PC-9 (cell line): ENCODE measurements around the gene MAP2K5. TPM values are rescaled to one million over a fixed set of nuclear protein-coding genes. Genes with fewer than 3 reads are reported as not detected.

Experiments
- BruUV-seq: library from RNA; stranded (reverse); fragments of 400-500 nt; replicated peaks from 2 replicates; lab custom pipeline; 2021; lab: Mats Ljungman, UMichigan
- CTCF ChIA-PET: fragments of 300-600 bp; sonication (Branson Sonifier 250); formaldehyde crosslinking; loops from one replicate; lab custom pipeline; 2022; ENCODE audit warnings: antibody characterized with exemption; lab: Charles Lee
- POLR2A ChIA-PET: fragments of 300-600 bp; sonication (Branson Sonifier 250); formaldehyde crosslinking; loops from one replicate; lab custom pipeline; 2022; ENCODE audit warnings: antibody characterized with exemption; ENCODE audit not compliant: unreplicated experiment; lab: Charles Lee
- DNase-seq, 2 experiments: peaks; one replicate each; pipeline versions ENCODE4 v3.0.0 to v3.0.0-alpha.2; 2015 to 2022; ENCODE audit warnings: mixed read lengths in 1 of 2
- H2AFZ ChIP-seq: fragments of 200-600 bp; sonication (generic); 2 replicates; pipeline ENCODE4 v1.8.1; 2017; ENCODE audit warnings: antibody characterized with exemption
- H3F3A ChIP-seq: fragments of 200-600 bp; sonication (generic); 2 replicates; pipeline ENCODE4 v1.8.1; 2017; ENCODE audit warnings: antibody characterized with exemption, mild to moderate bottlenecking, low read depth; ENCODE audit not compliant: insufficient read depth
- H3K27ac ChIP-seq: fragments of 200-600 bp; sonication (generic); 2 replicates; pipeline ENCODE4 v1.6.1; 2016; ENCODE audit warnings: mixed run types
- H3K27me3 ChIP-seq: fragments of 200-600 bp; sonication (generic); 2 replicates; pipeline ENCODE4 v1.6.1; 2016; ENCODE audit warnings: low read depth, mixed run types; ENCODE audit not compliant: insufficient read depth
- H3K36me3 ChIP-seq: fragments of 200-600 bp; sonication (generic); 2 replicates; pipeline ENCODE4 v1.6.1; 2016; ENCODE audit warnings: low read depth, mixed run types
- H3K4me1 ChIP-seq: fragments of 200-600 bp; sonication (generic); replicated peaks from 2 replicates; pipeline ENCODE4 v1.6.1; 2016; ENCODE audit warnings: mixed run types; ENCODE audit not compliant: insufficient read depth
- H3K4me2 ChIP-seq: fragments of 200-600 bp; sonication (generic); 2 replicates; pipeline ENCODE4 v1.6.1; 2017; ENCODE audit warnings: mixed run types
- H3K4me3 ChIP-seq: fragments of 200-600 bp; sonication (generic); 2 replicates; pipeline ENCODE4 v1.6.1; 2016; ENCODE audit warnings: mixed run types
- H3K79me2 ChIP-seq: fragments of 200-600 bp; sonication (generic); 2 replicates; pipeline ENCODE4 v1.6.1; 2017; ENCODE audit warnings: low read depth, mixed run types
- H3K9me2 ChIP-seq: fragments of 200-600 bp; sonication (generic); 2 replicates; pipeline ENCODE4 v1.8.1; 2017; ENCODE audit warnings: mild to moderate bottlenecking; ENCODE audit not compliant: insufficient read depth
- H3K9me3 ChIP-seq: fragments of 200-600 bp; sonication (generic); 2 replicates; pipeline ENCODE4 v1.8.1; 2016; ENCODE audit warnings: low read depth; ENCODE audit not compliant: insufficient read depth
- H4K20me1 ChIP-seq: fragments of 200-600 bp; sonication (generic); 2 replicates; pipeline ENCODE4 v1.8.1; 2017; ENCODE audit not compliant: insufficient read depth
- EZH2 ChIP-seq: fragments of 200-600 bp; sonication (generic); IDR thresholded peaks from 2 replicates; pipeline ENCODE4 v1.8.0; 2017; ENCODE audit warnings: antibody characterized with exemption, low read depth
- intact Hi-C: fragments of 100-400 bp; cut with micrococcal nuclease; formaldehyde crosslinking; loops from one replicate; pipeline ENCODE4 v1.10.0; 2022; ENCODE audit not compliant: unreplicated experiment
- total RNA-seq: library from RNA; stranded (reverse); gene quantifications from 2 replicates; pipeline ENCODE4 v1.2.3, GENCODE V29; 2021
- TF ChIP-seq, protein P1 (sequence below): fragments of 200-600 bp; sonication (generic); conservative IDR thresholded peaks from 2 replicates; pipeline ENCODE4 v1.6.1; 2017; ENCODE audit warnings: mixed run types, antibody characterized with exemption, mild to moderate bottlenecking, moderate library complexity

MAP2K5 gene
- total RNA-seq, 1 experiment from 2014 or later, result 26.9 TPM

DNA sequence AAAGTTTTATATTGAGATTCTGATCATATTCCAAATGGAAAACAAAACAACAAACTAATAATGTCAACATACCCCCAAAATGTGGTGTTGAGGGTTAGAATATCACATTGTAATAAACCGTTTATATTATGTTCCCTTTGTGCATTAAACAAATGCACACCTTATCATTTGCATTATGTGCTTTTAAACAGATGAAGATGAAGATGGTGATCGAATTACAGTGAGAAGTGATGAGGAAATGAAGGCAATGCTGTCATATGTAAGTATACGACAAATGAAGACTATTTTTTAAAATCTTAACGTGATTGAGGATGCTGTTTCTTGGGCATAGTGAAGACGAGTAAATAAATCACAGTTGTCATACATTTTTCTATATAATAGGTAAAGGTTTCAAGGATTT lies 20.6 kb downstream of the MAP2K5 start:
- H3F3A ChIP-seq, result no peaks in the 10 kb centered on the region
- no peak overlapping the region for H2AFZ ChIP-seq
- intact Hi-C loops, result no loop called here
- no peak overlapping the region for H3K4me3 ChIP-seq
- no peaks in the 10 kb centered on the region for H4K20me1 ChIP-seq
- H3K36me3 ChIP-seq, result no peaks in the 10 kb centered on the region
- no peaks in the 10 kb centered on the region for H3K27me3 ChIP-seq
- H3K4me2 ChIP-seq, result no peak overlapping the region
- no peak overlapping the region for H3K27ac ChIP-seq
- DNase-seq, result no peak
- no peaks in the 10 kb centered on the region for H3K9me3 ChIP-seq
- no peaks in the 10 kb centered on the region for H3K9me2 ChIP-seq
- H3K79me2 ChIP-seq, result no peaks in the 10 kb centered on the region
- ChIA-PET CTCF (no interaction called here), POLR2A (no interaction called here)
- no TSS peak for BruUV-seq
- no peaks in the 10 kb centered on the region for H3K4me1 ChIP-seq
- TF ChIP-seq, protein P1, sequence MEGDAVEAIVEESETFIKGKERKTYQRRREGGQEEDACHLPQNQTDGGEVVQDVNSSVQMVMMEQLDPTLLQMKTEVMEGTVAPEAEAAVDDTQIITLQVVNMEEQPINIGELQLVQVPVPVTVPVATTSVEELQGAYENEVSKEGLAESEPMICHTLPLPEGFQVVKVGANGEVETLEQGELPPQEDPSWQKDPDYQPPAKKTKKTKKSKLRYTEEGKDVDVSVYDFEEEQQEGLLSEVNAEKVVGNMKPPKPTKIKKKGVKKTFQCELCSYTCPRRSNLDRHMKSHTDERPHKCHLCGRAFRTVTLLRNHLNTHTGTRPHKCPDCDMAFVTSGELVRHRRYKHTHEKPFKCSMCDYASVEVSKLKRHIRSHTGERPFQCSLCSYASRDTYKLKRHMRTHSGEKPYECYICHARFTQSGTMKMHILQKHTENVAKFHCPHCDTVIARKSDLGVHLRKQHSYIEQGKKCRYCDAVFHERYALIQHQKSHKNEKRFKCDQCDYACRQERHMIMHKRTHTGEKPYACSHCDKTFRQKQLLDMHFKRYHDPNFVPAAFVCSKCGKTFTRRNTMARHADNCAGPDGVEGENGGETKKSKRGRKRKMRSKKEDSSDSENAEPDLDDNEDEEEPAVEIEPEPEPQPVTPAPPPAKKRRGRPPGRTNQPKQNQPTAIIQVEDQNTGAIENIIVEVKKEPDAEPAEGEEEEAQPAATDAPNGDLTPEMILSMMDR, result no peak
- no peak for TF ChIP-seq EZH2

DNA sequence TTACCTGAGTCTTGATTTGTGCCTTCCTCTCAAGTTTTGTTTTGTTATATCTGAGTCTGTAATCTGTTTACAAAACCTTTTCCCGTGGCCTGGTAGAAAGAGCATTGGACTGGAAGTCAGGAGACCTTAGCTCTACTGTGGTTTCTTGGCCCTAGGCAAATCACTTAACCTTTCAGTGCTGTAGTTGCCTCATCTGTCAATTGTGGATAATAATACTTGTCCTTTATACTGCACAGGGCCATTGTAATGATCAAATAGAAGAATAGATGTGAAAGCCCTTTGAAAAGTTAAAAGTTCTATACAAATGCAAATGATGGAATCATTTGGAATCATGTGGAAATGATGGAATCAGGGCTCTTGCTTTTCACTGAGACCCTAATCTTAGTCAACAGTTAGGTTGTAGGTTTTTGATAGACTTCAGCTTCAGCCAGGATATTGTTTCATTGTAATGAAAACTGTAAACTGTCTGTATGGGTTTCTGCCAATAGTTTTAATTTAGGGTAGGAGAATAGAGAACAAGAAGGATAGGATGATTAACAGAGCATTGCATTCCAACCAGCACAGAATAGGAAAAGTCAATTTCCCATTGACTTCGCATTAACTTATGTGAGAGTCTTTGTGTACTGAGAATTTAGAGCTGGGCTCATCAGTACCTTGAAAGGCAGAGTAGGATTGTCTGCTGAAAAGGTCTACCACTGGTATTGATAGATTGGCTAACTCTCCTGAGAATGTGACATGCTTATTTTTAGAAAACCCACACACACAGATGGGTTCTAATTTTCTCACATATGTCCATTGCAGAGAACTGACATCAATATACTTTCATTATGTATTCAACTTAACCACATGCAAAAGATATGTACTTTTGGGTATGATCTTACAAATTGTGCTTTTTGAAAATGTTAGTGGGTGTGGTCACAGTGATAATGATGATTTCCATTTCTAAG lies 21.8 kb downstream of the MAP2K5 start:
- Histone ChIP-seq H3K9me3 (no peaks in the 10 kb centered on the region), H3K4me1 (no peaks in the 10 kb centered on the region), H3K27ac (no peak overlapping the region), H3K79me2 (no peaks in the 10 kb centered on the region), H2AFZ (no peak overlapping the region), H4K20me1 (no peaks in the 10 kb centered on the region), H3K4me2 (no peak overlapping the region), H3K9me2 (no peaks in the 10 kb centered on the region), H3K4me3 (no peak overlapping the region), H3K27me3 (no peaks in the 10 kb centered on the region), H3K36me3 (no peaks in the 10 kb centered on the region), H3F3A (no peaks in the 10 kb centered on the region)
- CTCF ChIA-PET, result no interaction called here
- no TSS peak for BruUV-seq
- TF ChIP-seq EZH2, result no peak
- TF ChIP-seq, protein P1, result no peak
- POLR2A ChIA-PET, result interaction anchor here (0.7 kb wide), 1 partner anchor 625 kb away, joined by 5 read pairs; no protein-coding TSS in a partner anchor
- no peak for DNase-seq
- intact Hi-C loops, result no loop called here

DNA sequence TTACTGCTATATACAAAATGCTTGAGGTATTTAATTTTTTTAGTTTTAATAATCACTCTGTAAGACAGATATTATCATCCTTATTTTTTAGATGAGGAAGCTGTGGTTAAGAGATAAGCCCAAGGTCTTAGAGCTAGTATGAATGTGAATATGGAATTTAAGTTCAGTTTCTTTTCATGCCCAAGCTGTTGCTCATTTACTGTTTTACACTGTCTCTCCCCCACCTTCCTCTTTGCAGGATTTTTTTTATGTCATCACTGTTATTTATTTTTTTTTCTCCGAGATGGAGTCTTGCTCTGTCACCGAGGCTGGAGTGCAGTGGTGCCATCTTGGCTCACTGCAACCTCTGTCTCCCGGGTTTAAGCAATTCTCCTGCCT lies 22.5 kb downstream of the MAP2K5 start:
- Histone ChIP-seq H3K27me3 (no peaks in the 10 kb centered on the region), H3K9me2 (no peaks in the 10 kb centered on the region), H3K4me3 (no peak overlapping the region), H3K79me2 (no peaks in the 10 kb centered on the region), H3F3A (no peaks in the 10 kb centered on the region), H3K9me3 (no peaks in the 10 kb centered on the region), H3K4me1 (no peaks in the 10 kb centered on the region), H4K20me1 (no peaks in the 10 kb centered on the region), H2AFZ (no peak overlapping the region), H3K27ac (no peak overlapping the region), H3K4me2 (no peak overlapping the region), H3K36me3 (no peaks in the 10 kb centered on the region)
- no TSS peak for BruUV-seq
- intact Hi-C loops, result no loop called here
- no peak for DNase-seq
- ChIA-PET POLR2A (interaction anchor here (0.7 kb wide), 1 partner anchor 626 kb away, joined by 5 read pairs; no protein-coding TSS in a partner anchor), CTCF (no interaction called here)
- TF ChIP-seq, protein P1, result no peak
- TF ChIP-seq EZH2, result no peak
